ENCODE measurements around the gene IL1A. TPM values are rescaled to one million over a fixed set of nuclear protein-coding genes. Genes with fewer than 3 reads are reported as not detected.
A peak's percentile ranks its signal among the peaks of the same experiment; 100 is the strongest.

The IL1A gene
- total RNA-seq, 1 donor from 2014 or later = 4.4 TPM

DNA sequence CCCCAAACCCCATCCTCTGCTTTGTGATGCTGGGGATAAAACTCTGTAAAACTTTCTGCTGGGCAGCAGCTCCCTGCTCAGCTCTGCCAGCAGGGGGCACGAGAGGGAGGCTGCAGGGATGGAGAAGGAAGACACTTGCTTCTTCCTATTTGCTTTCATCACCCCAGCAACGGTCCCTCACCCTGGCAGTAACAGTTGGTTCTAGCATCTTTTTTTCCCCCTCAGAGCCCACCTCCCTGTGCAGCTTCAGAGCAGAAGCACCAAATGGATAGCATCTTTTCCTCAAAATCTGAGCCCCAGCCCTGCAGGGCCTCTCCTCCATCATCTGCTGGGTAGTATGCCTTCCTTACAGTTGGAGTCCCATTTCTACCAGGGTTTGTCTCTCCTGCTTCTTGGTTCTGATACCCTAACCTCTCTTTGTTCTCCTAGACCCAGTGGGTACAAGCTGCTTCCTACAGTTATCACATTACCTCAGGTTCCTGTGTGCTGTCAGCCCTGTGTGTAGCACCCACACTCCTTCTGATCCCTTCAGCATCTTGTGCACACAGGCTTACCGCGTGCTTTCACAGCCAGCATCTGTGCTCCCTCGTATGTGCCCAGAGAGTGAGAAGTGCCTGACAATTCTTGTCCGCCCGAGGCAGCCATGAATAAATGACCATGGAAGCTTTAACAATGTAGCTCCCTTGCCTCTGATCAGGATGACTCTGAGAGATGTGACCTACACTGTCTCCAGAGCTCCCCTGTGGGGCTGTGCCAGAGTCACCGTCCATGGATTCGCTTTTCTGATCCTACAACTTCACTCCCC, 34.3 kb downstream of the IL1A start:
- Mint-ChIP-seq H3K4me1 (no peaks in the 10 kb centered on the region), H3K4me3 (no peak overlapping the region), H3K27ac (peak overlapping the region; percentile 16), H3K36me3 (peaks cover 21% of the 10 kb centered on the region), H3K9me3 (no peaks in the 10 kb centered on the region), H3K27me3 (ENCODE audit: low read depth) (no peaks in the 10 kb centered on the region)
- TF ChIP-seq, protein P1, sequence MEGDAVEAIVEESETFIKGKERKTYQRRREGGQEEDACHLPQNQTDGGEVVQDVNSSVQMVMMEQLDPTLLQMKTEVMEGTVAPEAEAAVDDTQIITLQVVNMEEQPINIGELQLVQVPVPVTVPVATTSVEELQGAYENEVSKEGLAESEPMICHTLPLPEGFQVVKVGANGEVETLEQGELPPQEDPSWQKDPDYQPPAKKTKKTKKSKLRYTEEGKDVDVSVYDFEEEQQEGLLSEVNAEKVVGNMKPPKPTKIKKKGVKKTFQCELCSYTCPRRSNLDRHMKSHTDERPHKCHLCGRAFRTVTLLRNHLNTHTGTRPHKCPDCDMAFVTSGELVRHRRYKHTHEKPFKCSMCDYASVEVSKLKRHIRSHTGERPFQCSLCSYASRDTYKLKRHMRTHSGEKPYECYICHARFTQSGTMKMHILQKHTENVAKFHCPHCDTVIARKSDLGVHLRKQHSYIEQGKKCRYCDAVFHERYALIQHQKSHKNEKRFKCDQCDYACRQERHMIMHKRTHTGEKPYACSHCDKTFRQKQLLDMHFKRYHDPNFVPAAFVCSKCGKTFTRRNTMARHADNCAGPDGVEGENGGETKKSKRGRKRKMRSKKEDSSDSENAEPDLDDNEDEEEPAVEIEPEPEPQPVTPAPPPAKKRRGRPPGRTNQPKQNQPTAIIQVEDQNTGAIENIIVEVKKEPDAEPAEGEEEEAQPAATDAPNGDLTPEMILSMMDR (IDR thresholded peaks at IDR 0.05; ENCODE audit: unreplicated experiment) = peak; percentile 82
- DNase-seq (ENCODE audit: low spot score in 2 of 2, unreplicated experiment in 2 of 2) = peak; percentile 53 to 85

DNA sequence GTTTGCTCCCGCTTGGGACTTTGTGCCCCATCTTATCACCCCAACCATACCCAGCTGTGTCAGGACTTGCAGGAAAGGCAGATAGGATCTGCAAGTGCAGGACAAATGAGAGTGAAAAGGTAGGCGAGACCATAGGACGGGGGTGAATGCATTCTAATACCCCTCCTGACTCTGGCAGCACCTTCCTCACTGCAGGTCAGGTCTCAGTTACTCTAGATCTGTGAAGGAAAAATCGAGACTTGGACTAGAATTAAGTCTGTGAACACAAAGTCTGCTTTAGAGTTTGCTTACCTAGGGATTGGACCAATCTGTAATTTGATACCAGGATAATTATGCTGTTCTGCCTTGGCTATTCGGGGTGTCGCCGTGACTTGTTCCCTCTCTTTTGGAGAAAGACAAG, 43.8 kb downstream of the IL1A start:
- Mint-ChIP-seq H3K27me3 (ENCODE audit: low read depth) (no peaks in the 10 kb centered on the region), H3K36me3 (peaks cover 21% of the 10 kb centered on the region), H3K4me1 (peaks cover 7% of the 10 kb centered on the region), H3K9me3 (no peaks in the 10 kb centered on the region), H3K4me3 (no peak overlapping the region), H3K27ac (no peak overlapping the region)
- TF ChIP-seq, protein P1 (IDR thresholded peaks at IDR 0.05; ENCODE audit: unreplicated experiment) = no peak
- no peak for DNase-seq (ENCODE audit: low spot score in 2 of 2, unreplicated experiment in 2 of 2)

DNA sequence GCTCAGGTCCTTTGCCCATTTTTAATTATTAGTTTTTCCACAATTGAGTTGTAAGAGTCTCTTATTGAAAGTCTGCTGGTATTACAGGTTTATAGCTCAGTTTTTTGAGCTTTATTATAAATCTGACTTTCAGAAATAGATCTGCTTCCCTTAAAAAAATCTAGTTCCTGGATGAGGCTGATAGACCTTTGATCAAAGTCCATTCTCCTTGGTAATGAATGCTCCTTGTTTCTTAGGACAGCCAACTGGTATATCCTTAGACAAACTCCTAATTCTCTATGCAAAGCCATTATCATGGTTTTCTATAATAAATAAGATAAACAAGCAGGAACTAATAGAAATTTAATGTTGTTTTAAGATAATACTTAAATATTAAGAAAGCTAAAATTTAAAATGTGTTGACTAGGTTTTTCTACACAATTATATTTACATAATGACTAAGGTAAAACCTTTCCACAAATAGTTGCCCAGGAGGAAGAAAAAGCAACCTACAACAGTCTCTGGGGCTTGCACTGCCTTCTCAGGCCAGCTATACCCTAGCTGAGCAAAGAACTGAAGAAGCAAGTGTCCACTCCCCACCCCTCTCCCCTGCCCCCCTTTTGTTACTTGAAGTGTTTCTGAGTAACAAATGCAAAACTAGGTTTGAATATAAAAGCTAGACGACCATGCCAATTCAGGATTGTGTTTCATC, 46.6 kb downstream of the IL1A start:
- peaks cover 16% of the 10 kb centered on the region for H3K36me3 Mint-ChIP-seq
- H3K9me3 Mint-ChIP-seq = no peaks in the 10 kb centered on the region
- DNase-seq (ENCODE audit: low spot score in 2 of 2, unreplicated experiment in 2 of 2) = no peak
- H3K27me3 Mint-ChIP-seq (ENCODE audit: low read depth) = no peaks in the 10 kb centered on the region
- no peak overlapping the region for H3K27ac Mint-ChIP-seq
- peaks cover 12% of the 10 kb centered on the region for H3K4me1 Mint-ChIP-seq
- TF ChIP-seq, protein P1 (IDR thresholded peaks at IDR 0.05; ENCODE audit: unreplicated experiment) = no peak
- no peak overlapping the region for H3K4me3 Mint-ChIP-seq

DNA sequence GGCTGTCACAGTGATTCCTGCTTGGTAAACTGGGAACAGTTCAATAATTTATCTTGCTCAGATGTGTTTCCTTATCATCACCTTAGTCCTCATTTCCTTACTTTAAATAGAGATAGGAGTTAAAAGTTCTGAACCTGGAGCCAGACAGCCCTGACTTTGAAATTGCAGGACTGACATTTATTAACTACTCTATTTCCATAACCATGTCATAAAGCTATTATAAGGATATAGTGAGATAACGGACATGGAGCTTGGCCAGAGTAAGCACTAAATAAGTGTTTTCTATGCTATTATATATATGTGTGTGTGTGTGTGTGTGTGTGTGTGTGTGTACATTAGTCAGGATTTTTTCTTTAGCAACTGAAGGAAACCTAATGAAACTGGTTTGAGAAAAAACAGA, 50.4 kb downstream of the IL1A start:
- Mint-ChIP-seq H3K4me1 (peaks cover 4% of the 10 kb centered on the region), H3K27me3 (ENCODE audit: low read depth) (peaks cover 4% of the 10 kb centered on the region), H3K4me3 (no peak overlapping the region), H3K9me3 (no peaks in the 10 kb centered on the region), H3K36me3 (peaks cover 1% of the 10 kb centered on the region), H3K27ac (no peak overlapping the region)
- TF ChIP-seq, protein P1 (IDR thresholded peaks at IDR 0.05; ENCODE audit: unreplicated experiment) = no peak
- no peak for DNase-seq (ENCODE audit: low spot score in 2 of 2, unreplicated experiment in 2 of 2)

DNA sequence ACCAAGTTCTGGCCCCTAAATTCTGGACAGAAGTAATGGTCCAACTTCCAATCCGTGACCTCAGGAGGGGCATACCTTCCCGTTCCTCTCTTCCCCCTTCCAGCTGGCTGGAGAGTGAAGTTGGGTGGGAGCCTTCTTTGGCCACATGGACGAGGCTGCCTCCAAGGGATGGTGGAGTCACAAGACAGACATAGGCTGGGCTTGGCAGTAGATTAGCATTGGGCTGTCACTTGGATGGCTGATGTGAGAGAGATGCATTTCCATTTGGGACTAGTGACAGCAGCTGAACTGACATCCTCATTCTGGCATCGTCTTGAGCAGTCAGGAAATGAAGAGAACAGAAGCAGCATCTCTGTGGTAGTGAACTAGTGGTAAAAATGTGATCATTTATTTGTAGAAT, 50.8 kb downstream of the IL1A start:
- H3K4me3 Mint-ChIP-seq = no peak overlapping the region
- H3K9me3 Mint-ChIP-seq = no peaks in the 10 kb centered on the region
- peaks cover 6% of the 10 kb centered on the region for H3K4me1 Mint-ChIP-seq
- peaks cover 4% of the 10 kb centered on the region for H3K27me3 Mint-ChIP-seq (ENCODE audit: low read depth)
- no peaks in the 10 kb centered on the region for H3K36me3 Mint-ChIP-seq
- TF ChIP-seq, protein P1 (IDR thresholded peaks at IDR 0.05; ENCODE audit: unreplicated experiment) = no peak
- no peak for DNase-seq (ENCODE audit: low spot score in 2 of 2, unreplicated experiment in 2 of 2)
- no peak overlapping the region for H3K27ac Mint-ChIP-seq
